OCI-LY7 (cell line): ENCODE measurements around the gene E2F6. TPM values are rescaled to one million over a fixed set of nuclear protein-coding genes. Genes with fewer than 3 reads are reported as not detected.

Source experiments
- BruUV-seq: library from RNA; stranded (reverse); fragments of 400-500 nt; replicated peaks from 2 replicates; lab custom pipeline; 2021; lab: Mats Ljungman, UMichigan
- CTCF ChIA-PET: fragments of 300-600 bp; sonication (Branson Sonifier 250); formaldehyde crosslinking; loops from one replicate; lab custom pipeline; 2022; ENCODE audit warnings: antibody characterized with exemption; ENCODE audit not compliant: unreplicated experiment; lab: Charles Lee
- POLR2A ChIA-PET: fragments of 300-600 bp; sonication (Branson Sonifier 250); formaldehyde crosslinking; loops from one replicate; lab custom pipeline; 2022; ENCODE audit warnings: antibody characterized with exemption; lab: Charles Lee
- DNase-seq: peaks from one replicate; pipeline ENCODE4 v3.0.0-alpha.2; 2015; ENCODE audit warnings: low spot score
- H2AFZ ChIP-seq: fragments of 200-600 bp; sonication (generic), shearing (Covaris generic); 2 replicates; pipeline ENCODE4 v1.6.1; 2014; ENCODE audit warnings: mild to moderate bottlenecking, antibody characterized with exemption, low read length, moderate library complexity
- H3K27ac ChIP-seq: fragments of 200-600 bp; sonication (generic); 2 replicates; pipeline ENCODE4 v1.5.1; 2014; ENCODE audit warnings: mixed run types, low read depth, mild to moderate bottlenecking, moderate library complexity, low read length, inconsistent platforms; ENCODE audit not compliant: poor library complexity, severe bottlenecking
- H3K36me3 ChIP-seq: fragments of 200-600 bp; sonication (generic); 2 replicates; pipeline ENCODE4 v1.6.1; 2014; ENCODE audit warnings: mild to moderate bottlenecking, antibody characterized with exemption, low read length, moderate library complexity, mixed read lengths; ENCODE audit not compliant: insufficient read depth
- H3K4me1 ChIP-seq: fragments of 200-600 bp; sonication (generic); 2 replicates; pipeline ENCODE4 v1.5.1; 2014; ENCODE audit warnings: mild to moderate bottlenecking, low read length; ENCODE audit not compliant: insufficient read depth, poor library complexity, severe bottlenecking
- H3K4me2 ChIP-seq: fragments of 200-600 bp; sonication (generic); 2 replicates; pipeline ENCODE4 v1.6.1; 2014; ENCODE audit warnings: mild to moderate bottlenecking, low read length
- H3K4me3 ChIP-seq: fragments of 200-600 bp; sonication (generic); 2 replicates; pipeline ENCODE4 v1.5.1; 2014; ENCODE audit warnings: mild to moderate bottlenecking, low read depth, low read length; ENCODE audit not compliant: poor library complexity, severe bottlenecking
- H3K79me2 ChIP-seq: fragments of 200-600 bp; sonication (generic); 2 replicates; pipeline ENCODE4 v1.6.1; 2016; ENCODE audit warnings: low read depth, mild to moderate bottlenecking, low read length, moderate library complexity, mixed read lengths; ENCODE audit not compliant: insufficient read depth
- H3K9me2 ChIP-seq: fragments of 200-600 bp; sonication (generic); 2 replicates; pipeline ENCODE4 v1.6.1; 2016; ENCODE audit warnings: mild to moderate bottlenecking, low read length, mixed read lengths; ENCODE audit not compliant: insufficient read depth
- H3K9me3 ChIP-seq: fragments of 200-600 bp; sonication (generic); 2 replicates; pipeline ENCODE4 v1.6.1; 2014; ENCODE audit warnings: mild to moderate bottlenecking, mixed run types, low read length, mixed read lengths
- H4K20me1 ChIP-seq: fragments of 200-600 bp; sonication (generic); 2 replicates; pipeline ENCODE4 v1.6.1; 2014; ENCODE audit warnings: mild to moderate bottlenecking, antibody characterized with exemption, low read length, moderate library complexity, mixed read lengths; ENCODE audit not compliant: insufficient read depth
- EZH2phosphoT487 ChIP-seq: fragments of 200-600 bp; sonication (generic); IDR thresholded peaks from 2 replicates; pipeline ENCODE4 v1.6.1; 2018; ENCODE audit warnings: low read depth, borderline replicate concordance, mild to moderate bottlenecking, mixed run types, antibody characterized with exemption, low read length, moderate library complexity, mixed read lengths
- intact Hi-C: fragments of 100-400 bp; cut with micrococcal nuclease; formaldehyde crosslinking; loops from one replicate; pipeline ENCODE4 v1.10.0; 2022; ENCODE audit not compliant: unreplicated experiment
- total RNA-seq, 2 experiments: library from RNA; depleted of rRNA in 1 of 2; stranded (reverse); fragments of >200 nt in 1 of 2; shearing (Covaris generic) in 1 of 2; gene quantifications; 2 replicates each; pipeline ENCODE4 v1.2.3, GENCODE V29; 2014 to 2022
- TF ChIP-seq, protein P1 (sequence below): fragments of 200-600 bp; sonication (generic); conservative IDR thresholded peaks from 2 replicates; pipeline ENCODE4 v1.5.1; 2014; ENCODE audit warnings: mild to moderate bottlenecking, antibody characterized with exemption, low read length, moderate library complexity, mixed read lengths

E2F6 gene
- total RNA-seq, 2 experiments from 2014 or later = 12.4 to 14.3 TPM

- no peaks in the 10 kb centered on the region for H3K9me3 ChIP-seq
- H3K36me3 ChIP-seq = no peaks in the 10 kb centered on the region
- H3K4me3 ChIP-seq = no peak overlapping the region
- CTCF ChIA-PET = no interaction called here
- H3K4me1 ChIP-seq = no peaks in the 10 kb centered on the region
- H2AFZ ChIP-seq = no peak overlapping the region
- H3K27ac ChIP-seq = no peak overlapping the region
- H3K9me2 ChIP-seq = no peaks in the 10 kb centered on the region
- BruUV-seq = no TSS peak
- no peaks in the 10 kb centered on the region for H3K79me2 ChIP-seq
- DNase-seq = no peak
- H3K4me2 ChIP-seq = no peak overlapping the region
- H4K20me1 ChIP-seq = no peaks in the 10 kb centered on the region
- intact Hi-C loops = no loop called here
- POLR2A ChIA-PET = no interaction called here
- TF ChIP-seq EZH2phosphoT487 = no peak
- TF ChIP-seq, protein P1, sequence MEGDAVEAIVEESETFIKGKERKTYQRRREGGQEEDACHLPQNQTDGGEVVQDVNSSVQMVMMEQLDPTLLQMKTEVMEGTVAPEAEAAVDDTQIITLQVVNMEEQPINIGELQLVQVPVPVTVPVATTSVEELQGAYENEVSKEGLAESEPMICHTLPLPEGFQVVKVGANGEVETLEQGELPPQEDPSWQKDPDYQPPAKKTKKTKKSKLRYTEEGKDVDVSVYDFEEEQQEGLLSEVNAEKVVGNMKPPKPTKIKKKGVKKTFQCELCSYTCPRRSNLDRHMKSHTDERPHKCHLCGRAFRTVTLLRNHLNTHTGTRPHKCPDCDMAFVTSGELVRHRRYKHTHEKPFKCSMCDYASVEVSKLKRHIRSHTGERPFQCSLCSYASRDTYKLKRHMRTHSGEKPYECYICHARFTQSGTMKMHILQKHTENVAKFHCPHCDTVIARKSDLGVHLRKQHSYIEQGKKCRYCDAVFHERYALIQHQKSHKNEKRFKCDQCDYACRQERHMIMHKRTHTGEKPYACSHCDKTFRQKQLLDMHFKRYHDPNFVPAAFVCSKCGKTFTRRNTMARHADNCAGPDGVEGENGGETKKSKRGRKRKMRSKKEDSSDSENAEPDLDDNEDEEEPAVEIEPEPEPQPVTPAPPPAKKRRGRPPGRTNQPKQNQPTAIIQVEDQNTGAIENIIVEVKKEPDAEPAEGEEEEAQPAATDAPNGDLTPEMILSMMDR = no peak
These were observed 38.7 kb downstream of the E2F6 start for GRCh38 chr2:11427224-11427623.

GRCh38 chr2:11422901-11423435 lies 43.0 kb downstream of the E2F6 start:
- BruUV-seq = no TSS peak
- POLR2A ChIA-PET = no interaction called here
- CTCF ChIA-PET = no interaction called here
- H3K4me2 ChIP-seq = no peak overlapping the region
- peaks cover 6% of the 10 kb centered on the region for H3K9me3 ChIP-seq
- H3K79me2 ChIP-seq = no peaks in the 10 kb centered on the region
- no peak overlapping the region for H3K4me3 ChIP-seq
- H3K27ac ChIP-seq = no peak overlapping the region
- no peaks in the 10 kb centered on the region for H3K9me2 ChIP-seq
- no peaks in the 10 kb centered on the region for H3K4me1 ChIP-seq
- no peak overlapping the region for H2AFZ ChIP-seq
- intact Hi-C loops = no loop called here
- no peaks in the 10 kb centered on the region for H3K36me3 ChIP-seq
- H4K20me1 ChIP-seq = no peaks in the 10 kb centered on the region
- no peak for TF ChIP-seq EZH2phosphoT487
- TF ChIP-seq, protein P1 = no peak
- DNase-seq = no peak

DNA sequence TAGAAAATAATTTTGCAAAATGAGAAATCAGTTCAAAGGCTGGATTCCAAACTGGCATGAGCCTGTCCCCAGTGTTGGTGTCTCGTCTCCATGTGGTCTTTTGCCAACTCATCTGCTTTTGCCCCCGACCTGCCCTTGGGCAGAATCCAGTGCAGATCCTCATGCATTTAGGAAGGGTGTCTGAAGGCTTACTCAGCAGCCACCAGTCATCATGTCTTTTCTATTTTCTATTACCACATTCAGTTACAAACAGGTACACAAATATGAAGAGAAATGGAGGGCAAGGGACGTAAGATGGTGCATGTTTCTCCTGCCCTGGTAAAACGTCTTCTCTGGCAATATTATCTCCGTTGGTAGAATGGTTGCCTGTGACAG lies 43.5 kb downstream of the E2F6 start:
- Histone ChIP-seq H3K4me3 (no peak overlapping the region), H3K4me1 (no peaks in the 10 kb centered on the region), H4K20me1 (no peaks in the 10 kb centered on the region), H3K27ac (no peak overlapping the region), H3K9me2 (no peaks in the 10 kb centered on the region), H3K79me2 (no peaks in the 10 kb centered on the region), H3K4me2 (no peak overlapping the region), H3K9me3 (peaks cover 10% of the 10 kb centered on the region), H2AFZ (no peak overlapping the region), H3K36me3 (no peaks in the 10 kb centered on the region)
- BruUV-seq = no TSS peak
- ChIA-PET POLR2A (no interaction called here), CTCF (no interaction called here)
- TF ChIP-seq, protein P1 = no peak
- TF ChIP-seq EZH2phosphoT487 = no peak
- DNase-seq = no peak
- intact Hi-C loops = no loop called here
